K562 (cell line): ENCODE results near the gene MLLT6. TPM values are rescaled to one million over a fixed set of nuclear protein-coding genes. Genes with fewer than 3 reads are reported as not detected.
A peak's percentile ranks its signal among the peaks of the same experiment; 100 is the strongest.

Source experiments
- CBFA2T2 ChIP-seq: fragments of 450-650 bp; conservative IDR thresholded peaks from 2 replicates; pipeline ENCODE4 v1.6.1; 2017; ENCODE audit warnings: mild to moderate bottlenecking
- CTBP1 ChIP-seq: fragments of 450-650 bp; IDR thresholded peaks from 2 replicates; pipeline ENCODE4 v1.6.1; 2016; ENCODE audit warnings: borderline replicate concordance
- HOMEZ ChIP-seq: fragments of 250-450 bp; sonication (Bioruptor Pico); IDR thresholded peaks from 2 replicates; pipeline ENCODE4 v1.4.0; 2020; ENCODE audit warnings: mild to moderate bottlenecking, moderate library complexity
- ID3 ChIP-seq, 2 experiments: fragments of 250-450 bp in 1 of 2; fragments of 450-650 bp in 1 of 2; sonication (Bioruptor Pico) in 1 of 2; IDR thresholded peaks; 2 replicates each; pipeline versions ENCODE4 v1.6.1 to v1.8.0; 2016 to 2021; ENCODE audit warnings: mild to moderate bottlenecking in 2 of 2, moderate library complexity in 2 of 2, missing compliant biosample characterization in 1 of 2, missing genetic modification characterization in 1 of 2
- MAZ ChIP-seq, 2 experiments: fragments of 450-650 bp in 1 of 2; sonication (generic) in 1 of 2; formaldehyde crosslinking; IDR thresholded peaks in 1 of 2; conservative IDR thresholded peaks in 1 of 2; 2 replicates each; pipeline versions ENCODE4 v1.4.0 to v1.5.0; 2020; ENCODE audit warnings: mild to moderate bottlenecking in 1 of 2, missing genetic modification reagents in 1 of 2
- MCM3 ChIP-seq: fragments of 450-650 bp; IDR thresholded peaks from 2 replicates; pipeline ENCODE4 v1.6.1; 2016
- MTA3 ChIP-seq: fragments of 450-650 bp; formaldehyde crosslinking; IDR thresholded peaks from 2 replicates; pipeline ENCODE4 v1.6.1; 2017; ENCODE audit warnings: mild to moderate bottlenecking, borderline replicate concordance
- NBN ChIP-seq: fragments of 450-650 bp; IDR thresholded peaks from 2 replicates; pipeline ENCODE4 v1.6.1; 2016; ENCODE audit warnings: low read depth, mild to moderate bottlenecking
- NFIX ChIP-seq: fragments of 250-450 bp; sonication (Bioruptor Pico); IDR thresholded peaks from 2 replicates; pipeline ENCODE4 v1.4.0; 2020; ENCODE audit warnings: low read depth, mild to moderate bottlenecking, moderate library complexity
- NFXL1 ChIP-seq: fragments of 450-650 bp; formaldehyde crosslinking; IDR thresholded peaks from 2 replicates; pipeline ENCODE4 v1.4.0; 2021; ENCODE audit warnings: mild to moderate bottlenecking
- POLR2H ChIP-seq: IDR thresholded peaks from 2 replicates; pipeline ENCODE4 v1.6.1; 2016; ENCODE audit warnings: missing genetic modification characterization, low read depth, mild to moderate bottlenecking, control low read depth, missing compliant biosample characterization, moderate library complexity
- PRMT5 ChIP-seq: sonication (generic); formaldehyde crosslinking; IDR thresholded peaks from 2 replicates; pipeline ENCODE4 v1.5.0; 2020; ENCODE audit warnings: missing genetic modification reagents
- RB1 ChIP-seq: fragments of 450-650 bp; IDR thresholded peaks from 2 replicates; pipeline ENCODE4 v1.6.1; 2017; ENCODE audit warnings: low read depth, mild to moderate bottlenecking
- RBFOX2 ChIP-seq: fragments of 200-400 bp; formaldehyde crosslinking; IDR thresholded peaks from 2 replicates; pipeline ENCODE4 v1.6.1; 2017; ENCODE audit warnings: low read depth, mild to moderate bottlenecking, low read length, moderate library complexity
- RBM14 ChIP-seq: fragments of 200-400 bp; formaldehyde crosslinking; IDR thresholded peaks from 2 replicates; pipeline ENCODE4 v1.6.1; 2018; ENCODE audit warnings: low read depth, mild to moderate bottlenecking, low read length, moderate library complexity, borderline replicate concordance; ENCODE audit not compliant: insufficient read depth
- SAP30 ChIP-seq: fragments of 200-600 bp; sonication (generic); IDR thresholded peaks from 2 replicates; pipeline ENCODE4 v1.6.1; 2012; ENCODE audit warnings: borderline replicate concordance, low read depth, mild to moderate bottlenecking, moderate library complexity, low read length, control low read depth, inconsistent platforms; ENCODE audit not compliant: insufficient read depth, poor library complexity, severe bottlenecking
- SMARCE1 ChIP-seq: fragments of 450-650 bp; IDR thresholded peaks from 2 replicates; pipeline ENCODE4 v1.7.1; 2016; ENCODE audit warnings: mild to moderate bottlenecking
- SOX6 ChIP-seq: fragments of 450-650 bp; IDR thresholded peaks from 2 replicates; pipeline ENCODE4 v1.6.1; 2014; ENCODE audit warnings: mild to moderate bottlenecking
- SPI1 ChIP-seq: IDR thresholded peaks from 2 replicates; pipeline ENCODE4 v1.6.1; 2011; ENCODE audit warnings: low read depth, low read length, control low read depth, borderline replicate concordance
- TAF15 ChIP-seq: fragments of 200-400 bp; formaldehyde crosslinking; IDR thresholded peaks from 2 replicates; pipeline ENCODE4 v1.6.1; 2017; ENCODE audit warnings: mild to moderate bottlenecking, low read depth, low read length, moderate library complexity
- TAF9B ChIP-seq: fragments of 450-650 bp; IDR thresholded peaks from 2 replicates; pipeline ENCODE4 v1.6.1; 2018; ENCODE audit warnings: mild to moderate bottlenecking; ENCODE audit not compliant: partially characterized antibody
- YY1 ChIP-seq, 3 experiments: IDR thresholded peaks; 2 replicates each; pipeline ENCODE4 v1.6.1; 2011; ENCODE audit warnings: low read length in 2 of 3, mild to moderate bottlenecking in 2 of 3, moderate library complexity in 2 of 3, borderline replicate concordance in 1 of 3, control low read depth in 1 of 3, low read depth in 1 of 3; ENCODE audit not compliant: insufficient read depth in 3 of 3, insufficient replicate concordance in 2 of 3, control insufficient read depth in 1 of 3, insufficient read length in 1 of 3; ENCODE audit errors: extremely low read depth in 1 of 3
- ZNF146 ChIP-seq: IDR thresholded peaks from one replicate; pipeline ENCODE4 v1.6.1; 2018; ENCODE audit warnings: missing compliant biosample characterization; ENCODE audit not compliant: unreplicated experiment
- ZNF165 ChIP-seq: fragments of 250-450 bp; sonication (Bioruptor Pico); IDR thresholded peaks from 2 replicates; pipeline ENCODE4 v1.4.0; 2020; ENCODE audit warnings: borderline replicate concordance
- ZNF436 ChIP-seq: fragments of 250-450, 450-650 bp; sonication (Bioruptor Pico); formaldehyde crosslinking; IDR thresholded peaks from 2 replicates; pipeline ENCODE4 v1.7.0; 2020; ENCODE audit warnings: mild to moderate bottlenecking
- ZNF644 ChIP-seq: fragments of 200-800 bp; sonication (Bioruptor generic); IDR thresholded peaks from 2 replicates; pipeline ENCODE4 v1.6.1; 2016; ENCODE audit warnings: low read depth, missing genetic modification characterization, missing compliant biosample characterization
- ZNF75A ChIP-seq: fragments of 450-650 bp; formaldehyde crosslinking; IDR thresholded peaks from 2 replicates; pipeline ENCODE4 v1.4.0; 2020; ENCODE audit warnings: mild to moderate bottlenecking
- polyA plus RNA-seq, 8 experiments: library from polyadenylated mRNA; depleted of rRNA in 4 of 8; stranded (reverse) in 5 of 8; unstranded in 3 of 8; fragments of >200 nt; fragmentation: Nextera tagmentation in 2 of 8; fragmentation: Illumina TruSeq in 1 of 8; extraction: Ambion mirVana in 2 of 8; extraction: Trizol in 1 of 8; gene quantifications; 2 replicates each; pipeline versions ENCODE4 v1.2.1 to v1.2.3, GENCODE V29; 2011 to 2014; ENCODE audit warnings: inconsistent platforms in 1 of 8, missing spikeins in 1 of 8
- total RNA-seq, 7 experiments: library from RNA; depleted of rRNA in 6 of 7; stranded (reverse); fragments of >200 nt in 6 of 7; fragmentation: Illumina TruSeq in 2 of 7; extraction: Trizol in 2 of 7; gene quantifications; 2 replicates each; pipeline versions ENCODE4 v1.2.1 to v1.2.3, GENCODE V29; 2011 to 2021; ENCODE audit warnings: low replicate concordance in 1 of 7

MLLT6 gene
- total and polyA plus RNA-seq, 9 of the 15 experiments (the other 6 are each of a cell fraction or from before 2014, with no cell fraction given), result 3.1 to 71.7 (median 30.0) TPM

- TF ChIP-seq MAZ (CRISPR knock-in tag; conservative IDR thresholded peaks at IDR 0.05 in 1 of 2, IDR thresholded peaks at IDR 0.05 in 1 of 2) (peak; percentile 65 to 85), NBN (peak; percentile 54; the same call in 1 of the 2 replicates), ZNF75A (CRISPR knock-in tag) (no peak), SAP30 (peak; percentile 40), RBFOX2 (peak; percentile 80), HOMEZ (CRISPR knock-in tag) (no peak), RBM14 (no peak), RB1 (0 out of 2 replicates have a peak, but pooled peaks have one; percentile 11), POLR2H (tag) (peak; percentile 70), PRMT5 (no peak), TAF9B (peak; percentile 39), MTA3 (peak; percentile 46; the same call in 1 of the 2 replicates), ID3 (CRISPR knock-in tag; IDR thresholded peaks at IDR 0.05) (no peak), ID3 (tag; IDR thresholded peaks at IDR 0.05) (no peak; the same call in 1 of the 2 replicates), SOX6 (no peak), NFXL1 (CRISPR knock-in tag) (no peak), ZNF165 (no peak), ZNF644 (tag) (no peak), TAF15 (no peak), SMARCE1 (no peak), NFIX (CRISPR knock-in tag) (no peak), CBFA2T2 (no peak), ZNF436 (CRISPR knock-in tag) (peak; percentile 98), ZNF146 (CRISPR knock-in tag) (no peak), SPI1 (no peak), YY1 (IDR thresholded peaks at IDR 0.05; ENCODE audit: borderline replicate concordance in 1 of 3, control insufficient read depth in 1 of 3, extremely low read depth in 1 of 3, insufficient read depth in 3 of 3, insufficient read length in 1 of 3, insufficient replicate concordance in 2 of 3, low read depth in 1 of 3, low read length in 2 of 3) (peak in 2 of 3 experiments; percentile 14 to 39), CTBP1 (peak; percentile 67), MCM3 (no peak)
Observed at GRCh38 chr17:38703742-38704605, 1.1 kb upstream of the MLLT6 start (continued).
